H7 (cell line): Measurements from ENCODE around the gene PELI2. TPM values are rescaled to one million over a fixed set of nuclear protein-coding genes. Genes with fewer than 3 reads are reported as not detected.

Experiments used
- DNase-seq: peaks from one replicate; pipeline ENCODE4 v3.0.0; 2012
- H3K27me3 ChIP-seq: 2 replicates; pipeline ENCODE4 v1.6.0; 2011; ENCODE audit warnings: mild to moderate bottlenecking, low read length; ENCODE audit not compliant: control insufficient read depth, insufficient read depth
- H3K36me3 ChIP-seq: replicated peaks from 2 replicates; pipeline ENCODE4 v1.5.1; 2011; ENCODE audit warnings: low read length; ENCODE audit not compliant: control insufficient read depth, insufficient read depth
- H3K4me3 ChIP-seq: 2 replicates; pipeline ENCODE4 v1.5.1; 2011; ENCODE audit warnings: low read depth, mild to moderate bottlenecking, control low read depth, low read length, moderate library complexity; ENCODE audit not compliant: insufficient read depth
- total RNA-seq: library from RNA; depleted of rRNA; stranded (reverse); fragments of >200 nt; shearing (Covaris generic); gene quantifications from 2 replicates; pipeline ENCODE4 v1.2.3, GENCODE V29; 2014

PELI2 gene
- total RNA-seq, 1 experiment from 2014 or later, result 10.9 TPM

DNA sequence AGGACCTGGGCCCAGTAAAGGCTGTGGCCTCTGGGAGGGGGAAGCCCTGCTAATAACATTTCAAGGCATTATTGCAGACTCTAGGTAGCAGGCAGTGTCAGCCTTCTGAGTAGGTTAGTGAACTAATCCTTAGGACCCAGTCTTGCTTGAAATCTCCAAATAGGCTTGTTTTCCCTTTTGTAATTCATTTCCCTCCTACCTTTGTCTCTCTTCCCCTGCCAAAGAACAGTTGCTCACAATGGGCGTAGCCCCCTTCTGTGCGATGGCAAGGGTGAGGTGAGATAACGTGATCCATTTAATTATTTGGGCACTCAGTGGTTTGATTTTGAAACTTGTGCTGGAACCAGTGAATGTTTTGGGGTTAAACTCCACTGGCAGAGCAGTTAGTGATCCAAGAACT is 10.9 kb downstream of the PELI2 start:
- Histone ChIP-seq H3K4me3 (no peak overlapping the region), H3K36me3 (no peaks in the 10 kb centered on the region), H3K27me3 (no peaks in the 10 kb centered on the region)
- peak; percentile 30 for DNase-seq

DNA sequence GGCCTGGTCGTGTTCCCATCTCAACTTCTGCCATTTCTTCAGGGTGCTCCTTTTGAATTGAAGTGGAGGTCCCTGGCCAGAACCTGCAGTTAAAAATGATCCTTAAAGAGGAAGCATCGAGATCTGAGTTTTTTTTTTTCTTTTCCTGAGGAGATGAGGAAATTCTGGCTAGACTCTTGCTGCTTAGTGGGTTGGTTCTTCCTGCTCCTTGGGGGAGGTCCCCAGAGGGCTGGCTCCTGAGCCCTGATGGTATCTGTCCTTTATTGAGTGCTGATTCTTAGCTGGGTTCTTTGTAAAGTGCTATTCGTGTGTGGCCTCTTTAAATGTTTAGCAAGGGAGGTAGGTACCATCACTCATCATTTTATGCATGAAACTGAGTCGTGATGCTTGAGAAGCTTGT is 11.7 kb downstream of the PELI2 start:
- Histone ChIP-seq H3K36me3 (no peaks in the 10 kb centered on the region), H3K27me3 (no peaks in the 10 kb centered on the region), H3K4me3 (no peak overlapping the region)
- DNase-seq, result peak; percentile 13

GRCh38 chr14:56131004-56131864 is 13.0 kb downstream of the PELI2 start:
- no peaks in the 10 kb centered on the region for H3K27me3 ChIP-seq
- no peak for DNase-seq
- H3K4me3 ChIP-seq, result no peak overlapping the region
- no peaks in the 10 kb centered on the region for H3K36me3 ChIP-seq

- no peaks in the 10 kb centered on the region for H3K36me3 ChIP-seq
- no peak overlapping the region for H3K4me3 ChIP-seq
- no peaks in the 10 kb centered on the region for H3K27me3 ChIP-seq
- DNase-seq, result no peak
These were observed 13.9 kb downstream of the PELI2 start for GRCh38 chr14:56131865-56132833.

- no peak for DNase-seq
- Histone ChIP-seq H3K4me3 (no peak overlapping the region), H3K27me3 (no peaks in the 10 kb centered on the region), H3K36me3 (no peaks in the 10 kb centered on the region)
These were observed 15.3 kb downstream of the PELI2 start for GRCh38 chr14:56133547-56133946.

DNA sequence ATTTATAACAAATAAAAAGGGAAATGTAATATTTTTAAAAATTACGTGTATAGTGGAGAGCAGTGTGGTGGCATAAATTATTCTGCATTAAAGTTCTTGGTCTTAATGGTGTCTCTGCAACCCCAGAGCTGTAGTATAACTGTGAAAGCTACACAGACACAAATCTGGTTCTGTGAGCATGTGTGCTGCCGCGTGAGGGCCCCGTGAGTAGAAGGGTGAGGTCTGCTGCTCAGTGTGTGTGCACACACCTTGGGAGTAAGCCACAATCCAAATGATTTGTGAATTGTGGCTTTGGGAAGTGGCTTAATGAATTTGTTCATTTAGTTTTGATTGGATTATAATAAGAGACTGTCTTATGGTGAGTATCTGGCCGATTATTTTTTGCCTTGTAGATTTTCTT is 16.8 kb downstream of the PELI2 start:
- DNase-seq, result no peak
- Histone ChIP-seq H3K4me3 (no peak overlapping the region), H3K27me3 (no peaks in the 10 kb centered on the region)

GRCh38 chr14:56135668-56136067 is 17.5 kb downstream of the PELI2 start:
- Histone ChIP-seq H3K4me3 (no peak overlapping the region), H3K27me3 (no peaks in the 10 kb centered on the region), H3K36me3 (no peaks in the 10 kb centered on the region)
- no peak for DNase-seq

More for the DNA sequence above, 16.8 kb downstream of the PELI2 start:
- H3K36me3 ChIP-seq, result no peaks in the 10 kb centered on the region

- Histone ChIP-seq H3K4me3 (no peak overlapping the region), H3K27me3 (no peaks in the 10 kb centered on the region), H3K36me3 (no peaks in the 10 kb centered on the region)
- DNase-seq, result no peak
These were observed 18.6 kb downstream of the PELI2 start for GRCh38 chr14:56136571-56137452.

DNA sequence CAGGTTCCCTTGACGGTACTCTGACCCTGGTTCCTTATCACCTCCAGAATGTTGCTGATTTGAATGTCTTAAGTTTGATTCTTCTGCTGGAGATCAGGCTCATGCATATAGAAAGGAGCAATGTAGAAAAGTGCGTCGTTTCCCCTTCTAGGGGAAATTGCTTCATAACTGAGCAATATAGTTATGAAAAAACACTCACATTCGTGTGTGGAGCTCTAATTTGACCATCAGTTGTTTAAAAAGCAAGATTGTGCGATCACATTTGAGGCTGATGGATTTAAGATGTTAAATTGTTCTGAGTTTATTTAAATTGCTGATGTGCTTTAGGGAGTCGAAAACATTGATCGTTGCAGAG is 19.2 kb downstream of the PELI2 start:
- Histone ChIP-seq H3K4me3 (no peak overlapping the region), H3K36me3 (no peaks in the 10 kb centered on the region), H3K27me3 (no peaks in the 10 kb centered on the region)
- no peak for DNase-seq

DNA sequence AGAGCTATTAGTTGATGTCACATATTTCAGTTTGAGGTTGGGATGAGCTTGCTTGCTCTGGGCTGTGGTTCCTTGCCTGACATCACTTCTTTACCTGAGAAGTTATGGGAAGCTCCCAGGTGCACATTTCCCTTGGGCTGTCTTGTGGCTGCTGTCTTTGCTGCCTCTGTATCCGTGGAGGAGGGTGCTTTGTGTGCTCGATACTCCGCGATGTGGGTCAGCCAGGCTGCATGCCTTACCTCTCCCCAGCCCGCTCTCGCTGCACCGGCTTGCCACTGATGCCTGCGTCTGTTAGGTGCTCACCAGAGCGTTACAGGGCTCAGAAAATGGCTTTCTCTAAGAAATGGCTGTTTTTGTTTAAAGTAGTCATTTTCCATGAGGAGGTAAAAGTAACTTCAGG is 19.6 kb downstream of the PELI2 start:
- no peaks in the 10 kb centered on the region for H3K36me3 ChIP-seq
- H3K27me3 ChIP-seq, result no peaks in the 10 kb centered on the region
- DNase-seq, result no peak
- no peak overlapping the region for H3K4me3 ChIP-seq

DNA sequence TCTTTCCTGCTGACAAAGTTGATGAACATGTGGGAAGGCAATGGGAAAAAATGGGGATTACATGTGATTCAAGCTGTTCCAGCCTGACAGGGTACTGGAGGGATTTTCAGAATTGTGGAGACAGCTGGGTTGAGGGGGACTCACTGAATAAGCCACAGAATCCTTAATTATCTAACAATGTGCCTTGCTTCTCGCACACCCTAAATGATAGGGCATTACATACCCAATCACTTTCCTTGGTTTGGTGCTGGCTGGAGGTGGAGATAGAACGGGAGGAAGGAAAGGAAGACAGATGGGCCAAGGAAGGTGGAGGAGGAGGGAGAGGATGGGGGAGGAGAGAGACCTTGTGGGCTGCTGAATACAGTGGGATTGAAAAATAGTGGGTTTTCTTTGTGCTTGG is 20.7 kb downstream of the PELI2 start:
- Histone ChIP-seq H3K4me3 (no peak overlapping the region), H3K27me3 (no peaks in the 10 kb centered on the region), H3K36me3 (no peaks in the 10 kb centered on the region)
- DNase-seq, result no peak

DNA sequence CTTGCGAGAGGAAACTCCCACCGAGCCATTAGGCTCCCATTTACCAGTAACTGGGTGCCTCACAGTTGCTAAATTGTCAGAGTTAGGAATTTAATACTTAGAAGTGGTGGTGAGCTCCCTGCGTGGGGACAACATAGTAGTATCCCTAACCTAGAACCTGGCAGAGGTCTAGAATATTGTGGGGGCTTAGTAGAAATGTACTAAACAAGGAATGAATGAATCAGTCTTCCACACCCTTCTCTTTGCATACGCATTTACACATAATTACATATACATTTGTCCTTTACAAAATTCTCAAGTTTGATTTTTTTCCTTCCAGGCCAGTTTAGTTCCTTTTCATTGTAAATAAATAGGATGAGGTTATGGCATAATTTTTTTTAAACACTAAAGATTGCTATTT is 24.1 kb downstream of the PELI2 start:
- H3K4me3 ChIP-seq, result no peak overlapping the region
- H3K27me3 ChIP-seq, result no peaks in the 10 kb centered on the region
- no peak for DNase-seq
- H3K36me3 ChIP-seq, result no peaks in the 10 kb centered on the region

- H3K36me3 ChIP-seq, result no peaks in the 10 kb centered on the region
- no peaks in the 10 kb centered on the region for H3K27me3 ChIP-seq
- H3K4me3 ChIP-seq, result no peak overlapping the region
- DNase-seq, result no peak
These were observed 24.8 kb downstream of the PELI2 start for GRCh38 chr14:56143025-56143424.

GRCh38 chr14:56144176-56144575 is 26.0 kb downstream of the PELI2 start:
- no peak for DNase-seq
- Histone ChIP-seq H3K4me3 (no peak overlapping the region), H3K36me3 (no peaks in the 10 kb centered on the region), H3K27me3 (no peaks in the 10 kb centered on the region)
